Retina (tissue), 1 donor: ENCODE data around the gene EYA4.

Experiments used
- DNase-seq: peaks from one replicate; pipeline ENCODE4 v3.0.0-alpha.2; 2016

EYA4 gene

DNA sequence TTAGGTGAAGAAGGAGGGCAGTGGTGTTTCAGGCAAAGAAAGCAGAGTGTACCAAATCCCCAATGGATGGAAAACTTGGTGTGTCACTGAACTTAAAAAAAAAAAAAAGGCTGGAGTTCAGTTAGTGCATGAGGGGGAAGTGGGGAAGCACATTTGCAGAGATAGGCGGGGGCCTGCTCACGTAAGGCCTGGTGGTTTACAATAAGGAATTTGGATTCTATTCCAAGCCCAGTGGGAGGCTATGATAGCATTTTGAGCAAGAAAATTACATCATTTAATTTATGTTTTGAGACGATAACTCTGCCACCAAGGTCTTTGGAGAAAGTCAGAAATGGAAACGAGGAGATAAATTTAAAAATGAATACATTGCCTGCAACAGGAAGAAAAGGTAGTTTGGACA lies 225.5 kb downstream of the EYA4 start:
- DNase-seq: no peak

DNA sequence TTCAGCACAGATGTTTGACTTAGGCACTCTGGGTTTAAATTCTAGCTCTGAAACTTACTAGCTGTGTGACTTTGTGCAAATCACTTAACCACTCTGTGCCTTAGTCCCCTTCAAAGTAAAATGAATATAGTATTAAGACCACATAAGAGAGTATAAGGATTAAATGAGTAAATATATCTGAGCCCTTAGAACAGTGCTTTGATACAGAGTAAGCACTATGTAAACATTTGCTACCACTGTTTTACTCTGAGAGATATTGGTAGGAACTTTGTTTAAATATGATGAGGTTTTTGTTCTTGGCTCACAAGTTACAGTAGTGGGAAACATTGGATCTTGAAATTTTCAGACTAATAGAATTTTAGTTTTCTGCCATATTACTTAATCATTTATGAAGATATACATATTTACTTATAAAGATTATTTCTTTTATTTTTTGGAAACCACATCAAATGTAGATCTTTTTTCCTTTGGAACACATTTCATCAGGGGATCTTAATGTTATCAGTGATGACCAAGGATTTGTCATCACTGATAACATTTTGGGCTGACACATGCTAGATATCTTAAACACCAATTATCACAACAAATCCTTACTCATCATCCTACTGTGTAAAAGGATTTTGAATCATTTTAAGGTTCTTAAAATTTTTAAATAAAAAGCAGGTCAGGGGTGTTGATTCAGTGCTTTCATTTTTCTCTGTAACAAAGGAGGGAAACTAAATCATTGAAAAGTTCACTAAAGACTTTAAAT lies 226.2 kb downstream of the EYA4 start:
- DNase-seq: no peak

DNA sequence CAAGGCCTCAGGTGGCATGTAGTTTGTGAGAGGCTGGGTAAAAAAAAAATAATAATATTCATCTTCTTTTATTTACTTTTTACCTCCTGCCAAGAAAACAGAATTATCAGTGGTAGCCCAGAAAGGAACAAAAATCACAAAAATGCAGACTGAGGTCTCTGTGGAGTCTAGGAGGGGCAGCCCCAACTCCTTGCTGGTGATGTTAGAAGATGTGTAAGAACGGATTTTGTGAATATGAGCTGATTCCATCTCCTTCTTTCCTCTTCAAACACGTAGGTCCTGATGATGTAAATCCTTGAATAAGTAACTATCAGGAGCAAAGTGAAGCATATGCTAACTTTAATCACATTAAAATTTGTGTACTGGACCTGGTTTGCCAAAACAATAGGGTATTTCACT lies 226.8 kb downstream of the EYA4 start:
- no peak for DNase-seq

DNA sequence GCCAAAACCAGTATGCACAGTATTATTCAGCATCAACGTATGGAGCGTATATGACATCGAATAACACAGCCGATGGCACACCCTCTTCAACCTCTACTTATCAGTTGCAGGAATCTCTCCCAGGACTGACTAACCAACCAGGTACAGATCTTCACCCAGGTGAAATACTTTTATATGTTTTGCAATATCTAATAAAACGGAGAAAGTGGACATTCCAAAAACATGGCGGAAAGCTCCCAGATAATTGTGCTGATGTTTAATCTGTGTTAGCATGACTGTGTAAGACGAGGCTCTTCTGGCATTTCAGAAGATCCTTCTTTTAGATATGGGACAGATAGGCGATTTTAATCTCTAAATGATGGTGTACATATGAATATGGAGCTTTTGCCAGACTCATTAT lies 227.4 kb downstream of the EYA4 start:
- no peak for DNase-seq

DNA sequence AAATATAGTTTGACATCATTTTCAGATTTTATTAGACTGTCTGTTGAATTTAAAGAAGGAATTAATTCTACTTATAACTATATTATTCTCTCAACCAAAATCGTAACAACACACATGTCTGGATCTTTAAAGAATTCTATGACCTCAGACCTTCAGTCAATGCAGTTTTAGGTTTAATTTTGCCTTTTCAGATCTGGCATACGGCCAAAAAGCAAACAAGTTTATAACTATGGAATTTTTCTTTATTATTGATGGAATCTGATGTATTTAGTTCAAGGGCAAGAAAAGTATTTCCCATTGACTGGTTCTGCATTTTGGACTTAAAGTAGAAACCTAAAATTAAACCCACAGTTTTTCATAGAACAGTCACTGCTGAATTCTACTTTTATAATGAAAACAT lies 233.4 kb downstream of the EYA4 start:
- DNase-seq: no peak

DNA sequence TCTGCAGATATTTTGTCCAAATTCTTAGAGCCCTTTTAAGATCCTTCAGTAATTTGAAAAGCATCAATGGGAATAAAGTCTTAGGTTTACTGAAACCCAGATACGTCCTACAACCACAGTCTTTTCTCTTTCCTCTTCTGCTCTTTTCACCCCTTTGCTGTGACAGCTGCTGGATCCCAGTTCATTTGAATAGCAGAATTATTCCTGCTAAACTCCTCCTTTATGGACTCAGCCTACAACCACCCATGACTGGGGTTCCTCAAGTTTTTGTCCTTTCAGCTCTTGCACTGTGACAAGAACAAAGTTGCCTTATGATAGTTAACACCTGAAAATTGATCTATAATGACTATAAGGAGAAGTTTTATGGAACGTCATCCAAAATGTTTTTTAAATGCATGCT lies 237.5 kb downstream of the EYA4 start:
- DNase-seq: no peak

DNA sequence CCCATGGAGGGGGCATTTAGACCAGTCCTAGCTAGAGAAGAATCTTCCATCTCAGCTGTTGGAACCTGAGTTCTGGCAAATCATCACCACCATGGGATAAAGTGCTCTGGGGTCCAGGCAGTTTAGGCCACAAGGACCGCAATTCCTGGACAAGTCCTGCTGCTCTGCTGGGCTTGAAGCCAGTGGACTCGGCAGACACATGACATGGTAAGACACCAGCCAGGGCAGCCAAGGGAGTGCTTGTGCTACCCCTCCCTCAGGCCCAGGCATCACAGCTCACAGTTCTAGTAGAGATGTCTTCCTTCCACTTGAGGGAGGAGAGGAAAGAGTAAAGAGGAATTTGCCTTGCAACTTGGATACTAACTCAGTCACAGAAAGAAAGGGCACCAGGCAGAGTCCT lies 246.0 kb downstream of the EYA4 start:
- no peak for DNase-seq

DNA sequence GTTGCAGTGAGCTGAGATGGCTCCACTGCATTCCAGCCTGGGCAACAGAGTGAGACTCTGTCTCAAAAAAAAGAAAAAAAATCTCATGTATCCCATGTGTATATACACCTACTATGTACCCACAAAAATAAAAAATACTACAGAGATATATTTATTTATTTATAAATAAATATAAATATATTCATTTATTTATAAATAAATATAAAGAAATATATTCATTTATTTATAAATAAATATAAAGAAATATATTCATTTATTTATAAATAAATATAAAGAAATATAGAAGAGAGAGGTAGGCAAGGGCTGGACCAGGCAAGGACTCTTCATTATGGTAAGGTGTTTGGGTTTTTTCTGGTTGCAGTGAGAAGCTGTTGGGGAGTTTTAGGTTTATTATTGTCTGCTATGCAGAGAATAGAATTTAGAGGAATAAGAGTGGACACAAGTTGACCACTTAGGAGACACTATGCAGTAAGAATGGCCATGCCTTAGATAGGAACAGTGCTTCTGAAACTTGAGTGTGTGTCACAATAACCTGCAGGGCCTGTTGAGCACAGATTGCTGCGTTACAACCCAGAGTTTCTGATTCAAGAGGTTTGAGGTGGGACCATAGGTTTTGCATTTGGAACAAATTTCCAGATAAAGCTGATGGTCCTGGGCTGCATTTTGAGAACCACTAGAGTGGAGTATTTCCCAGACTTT lies 254.2 kb downstream of the EYA4 start:
- no peak for DNase-seq

DNA sequence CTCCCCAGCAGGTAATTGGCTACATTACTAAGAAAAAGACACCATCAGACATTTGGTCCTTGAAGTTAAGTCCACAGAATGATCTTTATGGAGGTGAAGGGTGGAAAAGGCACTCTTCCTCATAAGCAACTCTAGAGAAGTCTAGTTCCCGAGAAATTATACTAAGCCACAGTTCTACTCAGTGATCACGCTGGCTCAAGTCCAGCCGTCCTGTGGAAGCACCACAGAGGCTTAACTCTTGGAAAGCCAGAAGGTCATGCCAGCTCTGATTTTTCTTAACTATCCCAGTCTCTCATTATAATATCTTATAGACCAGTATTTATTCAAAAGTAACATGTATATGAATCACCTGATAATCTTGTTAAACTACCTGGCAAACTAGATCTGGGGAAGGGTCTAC lies 258.5 kb downstream of the EYA4 start:
- DNase-seq: no peak

DNA sequence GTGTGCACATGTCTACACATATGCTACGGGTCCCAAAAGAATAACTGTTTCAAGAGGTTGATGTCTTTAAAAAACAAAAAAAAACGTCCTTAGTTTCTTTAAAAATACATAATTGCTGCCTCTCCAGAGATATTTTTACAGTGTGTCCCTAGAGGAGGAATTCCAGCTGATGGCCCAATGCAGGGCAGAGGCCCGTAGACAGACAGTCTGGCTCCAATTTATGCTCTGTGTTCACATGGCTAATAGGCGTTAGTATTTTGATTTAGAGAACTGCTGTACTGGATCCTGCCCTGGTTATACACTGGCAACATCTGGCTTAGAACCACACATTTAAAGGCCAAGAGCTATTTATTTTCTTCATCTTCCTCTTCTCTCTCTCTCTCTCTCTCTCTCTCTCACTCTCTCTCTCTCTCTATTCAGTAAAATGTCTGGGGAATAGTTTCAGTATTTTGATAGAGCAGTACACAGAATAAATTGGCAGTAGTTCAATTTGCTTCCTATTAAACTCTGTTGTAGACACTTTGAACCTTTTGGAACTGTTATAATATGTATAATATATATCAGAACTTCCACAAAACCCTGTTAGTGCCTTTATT lies 260.6 kb downstream of the EYA4 start:
- no peak for DNase-seq

DNA sequence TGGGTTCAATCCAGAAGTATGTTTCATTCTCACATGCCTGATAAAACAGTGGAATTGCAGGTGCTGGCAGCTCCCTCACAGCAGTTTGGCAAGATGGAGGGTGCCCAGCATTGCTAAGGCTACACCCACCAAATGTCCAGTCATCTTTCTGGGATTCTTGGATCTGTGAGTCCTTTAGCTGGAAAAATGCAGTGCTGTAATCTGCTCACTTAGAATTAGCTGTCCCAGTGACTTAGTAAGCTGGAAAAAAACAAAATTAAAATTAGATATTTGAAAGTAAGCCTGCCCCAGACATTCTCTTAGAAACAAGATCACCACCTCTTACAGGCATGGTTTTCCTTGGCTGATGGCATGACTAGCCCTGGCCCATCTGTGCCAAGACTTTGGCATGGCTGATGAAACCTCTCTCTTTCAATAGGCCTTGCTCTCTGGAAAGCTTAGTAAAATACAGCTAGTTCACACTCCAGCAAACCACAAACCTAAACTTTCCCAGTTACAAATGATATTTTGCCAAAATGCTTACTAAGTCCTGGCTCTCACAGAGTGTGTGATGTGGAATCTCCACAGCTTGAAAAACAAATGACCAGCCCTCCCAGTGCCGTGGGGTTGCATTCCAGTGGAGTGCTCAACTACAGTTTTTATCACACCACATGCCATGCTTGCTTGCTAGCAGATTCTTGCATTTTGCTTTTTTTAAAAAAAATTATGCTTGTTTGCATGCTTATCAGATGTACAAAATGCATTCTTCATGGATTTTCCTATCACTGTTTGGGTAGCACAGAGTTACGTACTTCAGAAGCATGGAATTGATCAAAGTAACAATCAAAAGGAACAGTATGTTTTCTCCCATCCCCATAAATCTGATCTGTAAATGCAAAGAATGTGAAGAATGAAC lies 261.5 kb downstream of the EYA4 start:
- DNase-seq: peak; percentile 35

DNA sequence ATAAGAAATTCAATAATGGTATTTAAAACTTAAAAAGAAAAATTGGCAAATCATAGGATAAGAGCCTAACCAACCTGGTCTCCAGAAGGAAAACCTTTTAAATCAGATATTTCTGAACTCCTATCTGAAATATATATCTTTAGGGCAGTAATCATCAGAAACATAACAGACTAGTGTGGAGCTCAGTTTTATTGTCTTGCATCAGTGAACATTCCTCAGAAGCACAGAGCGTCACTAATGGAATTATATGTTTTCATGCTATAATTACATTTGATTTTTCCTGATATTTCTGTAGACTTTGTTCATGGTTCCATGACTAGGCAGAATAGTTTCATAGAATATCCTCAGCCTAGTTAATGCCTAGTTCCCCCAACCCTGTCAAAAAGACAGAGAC lies 262.2 kb downstream of the EYA4 start:
- DNase-seq: no peak

DNA sequence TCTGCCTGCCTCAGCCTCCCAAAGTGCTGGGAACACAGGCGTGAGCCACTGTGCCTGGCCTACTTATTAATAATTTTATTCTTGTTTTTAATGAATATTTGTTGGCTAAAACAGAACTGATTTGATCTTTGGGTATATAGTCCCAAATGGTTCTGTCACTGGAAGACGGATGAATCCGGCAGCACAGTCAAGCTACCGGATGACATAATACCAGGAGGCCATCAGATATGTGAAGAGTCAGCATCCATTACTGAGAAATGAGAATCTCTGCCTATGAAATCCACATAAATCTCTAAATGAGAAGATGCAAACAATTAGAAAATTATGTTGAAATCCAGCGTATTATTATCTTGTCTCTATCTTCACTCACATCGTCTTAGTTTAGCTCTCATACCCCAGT lies 263.0 kb downstream of the EYA4 start:
- DNase-seq: no peak

DNA sequence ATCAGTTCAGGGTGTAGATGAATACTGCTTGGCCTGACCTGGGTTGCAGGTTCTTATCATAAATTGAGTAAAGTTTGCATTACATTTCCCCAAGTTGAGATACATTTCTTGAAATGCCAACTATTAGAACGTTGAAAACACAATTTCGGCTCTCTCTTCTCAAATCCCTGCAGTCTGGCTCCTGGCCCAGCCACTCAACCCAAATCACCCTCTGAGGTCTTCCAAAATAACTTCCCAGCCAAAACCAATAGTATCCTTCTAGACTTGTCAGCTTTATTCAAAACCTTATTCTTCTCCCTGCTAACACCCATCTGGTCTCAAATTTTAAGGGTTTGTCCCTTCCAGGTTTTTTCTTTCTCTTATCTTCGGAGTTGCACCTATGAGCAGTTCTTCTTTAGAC lies 263.6 kb downstream of the EYA4 start:
- no peak for DNase-seq

DNA sequence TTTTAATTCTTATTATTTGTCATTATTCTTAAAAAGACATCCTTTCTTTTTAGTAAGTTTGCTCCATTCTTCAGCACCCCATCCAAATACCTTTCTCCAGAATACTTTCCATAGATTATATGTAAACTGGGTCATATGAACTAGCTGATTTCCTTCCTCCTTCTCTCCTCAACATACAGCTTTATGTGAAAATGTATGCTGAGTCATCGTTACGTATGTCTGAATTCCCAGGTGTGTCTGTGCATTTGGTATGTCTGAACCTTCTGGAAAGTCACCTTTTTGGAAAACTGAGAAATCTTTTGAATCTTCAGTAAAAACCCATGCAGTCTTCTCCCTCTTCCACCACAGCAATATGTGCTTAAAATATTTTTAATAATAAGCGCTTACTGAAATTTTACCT lies 264.5 kb downstream of the EYA4 start:
- no peak for DNase-seq

DNA sequence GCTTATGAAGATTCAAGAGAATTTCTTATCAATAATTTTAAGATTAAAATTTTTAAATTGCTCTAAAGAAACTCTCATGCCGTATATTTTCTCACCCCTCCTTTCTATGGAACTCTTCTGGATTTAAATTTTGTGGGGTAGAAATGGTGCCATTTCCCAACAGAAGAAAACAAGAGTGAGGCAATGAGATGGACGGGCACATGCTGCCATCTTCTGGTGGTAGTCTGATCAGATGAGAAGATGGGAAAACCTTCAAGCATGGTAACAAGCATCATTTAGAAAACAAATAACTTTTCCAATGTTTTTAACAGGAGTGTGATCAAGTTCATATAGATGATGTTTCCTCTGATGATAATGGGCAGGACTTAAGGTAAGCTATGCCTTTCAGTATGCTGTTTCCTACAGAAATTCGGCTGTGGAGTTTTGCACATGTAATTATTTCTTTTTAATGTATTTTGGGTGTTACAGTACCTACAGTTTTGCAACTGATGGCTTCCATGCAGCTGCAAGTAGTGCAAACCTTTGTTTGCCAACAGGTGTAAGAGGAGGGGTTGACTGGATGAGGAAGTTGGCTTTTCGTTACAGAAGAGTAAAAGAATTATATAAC lies 271.4 kb downstream of the EYA4 start:
- peak; percentile 73 for DNase-seq

DNA sequence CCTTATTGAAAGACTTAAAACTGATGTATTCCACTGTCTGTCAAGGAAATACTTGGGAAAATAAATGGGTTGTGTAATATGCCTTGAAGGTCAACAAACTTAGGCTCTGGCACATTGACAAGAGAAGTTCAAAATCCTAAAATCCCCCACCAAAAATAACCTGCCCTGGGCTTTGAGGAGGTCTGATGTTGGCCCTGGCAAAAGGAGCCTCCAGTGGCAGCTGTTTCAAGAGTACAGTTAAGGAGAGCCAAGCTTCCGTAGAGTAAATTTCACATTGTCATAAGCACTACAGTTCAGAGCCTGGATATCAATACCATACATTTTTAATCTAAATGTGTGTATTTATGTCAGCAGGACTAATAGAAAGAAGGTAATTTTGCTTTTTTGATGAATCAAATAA lies 282.7 kb downstream of the EYA4 start:
- DNase-seq: no peak

DNA sequence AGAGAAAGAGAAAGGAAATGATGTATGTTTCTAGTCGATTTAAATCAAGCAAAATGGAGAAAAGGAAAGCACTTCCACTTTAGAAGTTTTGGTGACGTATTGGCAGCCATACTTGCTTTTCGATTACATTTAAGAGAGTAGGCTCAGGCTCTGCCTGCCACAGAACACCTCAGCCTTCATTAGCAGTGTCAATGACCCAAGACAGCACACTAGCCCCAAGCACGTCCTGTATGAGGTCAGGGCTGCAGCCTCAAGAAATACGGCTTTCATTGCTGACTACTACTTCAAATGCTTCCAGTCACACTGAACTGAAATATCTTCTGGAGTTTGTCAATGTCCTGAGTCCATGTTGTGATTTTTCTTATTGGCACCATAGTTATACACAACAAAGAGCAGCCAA lies 285.3 kb downstream of the EYA4 start:
- DNase-seq: no peak

DNA sequence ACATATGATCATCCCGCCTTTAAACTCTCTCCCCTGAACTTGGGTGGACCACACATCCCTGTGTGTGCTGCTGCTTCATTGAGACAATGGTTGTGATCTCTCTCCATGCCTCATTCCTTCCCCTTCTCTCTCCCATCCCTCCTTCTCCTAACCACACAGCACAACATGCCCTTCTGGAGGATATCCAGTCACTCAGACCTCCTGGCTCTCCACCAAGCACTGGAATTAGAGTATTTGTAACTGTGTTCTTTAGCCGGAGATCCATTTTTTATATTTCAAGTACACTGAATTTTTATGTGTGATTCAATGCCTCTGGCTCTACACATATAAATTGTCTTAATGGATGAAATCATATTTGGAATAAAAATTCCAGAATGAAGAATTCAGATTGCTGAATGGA lies 287.4 kb downstream of the EYA4 start:
- no peak for DNase-seq

DNA sequence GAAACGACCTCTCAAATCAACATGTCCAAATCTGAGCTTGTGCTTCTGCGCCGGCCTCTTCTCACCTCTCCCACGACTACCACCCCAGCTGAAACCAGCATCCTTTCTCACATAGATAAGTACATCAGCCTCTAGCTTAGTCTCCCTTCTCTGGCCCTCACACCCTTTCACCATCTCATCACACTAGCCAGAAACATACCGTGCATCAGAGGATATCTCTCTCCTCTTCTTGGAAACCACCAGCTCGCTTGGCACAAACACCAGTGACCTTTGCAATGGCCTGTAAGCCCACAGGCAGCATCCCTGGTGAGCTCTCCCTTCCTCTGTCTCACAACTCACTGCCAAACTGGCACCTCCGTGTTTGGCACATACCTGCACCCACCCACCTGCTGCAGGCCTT lies 291.8 kb downstream of the EYA4 start:
- DNase-seq: no peak

DNA sequence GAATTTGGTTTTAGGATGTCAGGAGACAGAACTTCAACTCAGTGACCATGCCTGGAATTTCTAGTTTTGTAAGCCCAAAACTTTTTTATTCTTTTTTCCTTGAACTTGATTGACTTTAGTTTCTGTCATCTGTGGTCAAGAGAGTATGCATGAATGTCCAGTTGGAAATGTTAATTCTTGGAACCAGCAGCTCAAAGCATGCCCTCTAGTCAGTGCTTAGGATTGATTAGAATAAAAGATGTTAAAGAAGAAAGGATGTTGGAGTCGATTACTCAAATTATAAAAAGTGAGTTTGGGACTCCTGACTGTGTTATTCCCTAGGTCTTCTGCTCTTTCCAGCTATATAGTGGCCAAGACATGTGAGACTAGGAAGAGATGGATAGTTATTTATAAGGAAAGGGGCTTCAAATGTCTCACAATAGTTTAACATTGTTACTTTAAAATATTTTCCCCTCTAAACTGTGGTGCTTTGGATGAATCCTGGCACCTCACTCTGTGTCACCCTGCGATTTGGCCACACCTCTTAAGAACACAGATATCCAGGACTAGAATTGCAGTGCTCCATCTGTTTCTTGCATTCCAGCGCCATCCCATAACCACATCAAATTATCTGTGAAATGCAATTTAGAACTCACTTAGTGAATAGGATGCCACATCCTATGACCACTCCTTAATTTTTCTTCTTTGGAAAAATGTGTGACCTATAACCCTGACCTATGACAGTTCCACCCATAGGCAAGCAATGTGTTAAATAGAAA lies 298.5 kb downstream of the EYA4 start:
- DNase-seq: no peak

DNA sequence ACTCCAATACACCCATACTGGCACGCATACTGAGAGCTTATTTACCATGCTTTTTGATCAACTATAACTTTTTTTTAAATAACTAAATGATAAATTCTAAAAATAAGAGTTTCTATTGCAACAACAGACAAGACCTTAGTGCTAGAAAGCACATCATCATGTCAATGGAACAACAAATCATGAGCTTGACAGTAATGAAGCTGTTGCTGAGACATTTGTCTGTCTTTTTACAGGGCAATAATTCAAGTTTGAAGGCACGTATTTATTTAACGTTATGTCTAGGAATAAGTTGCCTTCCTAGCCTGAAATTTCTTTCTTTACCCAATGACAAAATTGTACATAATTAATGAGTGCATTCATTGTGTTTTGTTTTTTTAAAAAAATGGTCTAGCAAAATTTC lies 299.2 kb downstream of the EYA4 start:
- DNase-seq: no peak
